ENCODE results near the gene FNDC3B. TPM values are rescaled to one million over a fixed set of nuclear protein-coding genes. Genes with fewer than 3 reads are reported as not detected.
A peak's percentile ranks its signal among the peaks of the same experiment; 100 is the strongest.

The FNDC3B gene
- total and polyA plus RNA-seq, 2 donors from 2014 or later: 11.8 to 185 TPM

GRCh38 chr3:172192830-172193415, 153.5 kb downstream of the FNDC3B start:
- Histone ChIP-seq H3K36me3 (ENCODE audit: control insufficient read depth in 2 of 3, insufficient read depth in 3 of 3, low read length in 3 of 3) (no peaks in the 10 kb centered on the region), H3K4me3 (ENCODE audit: low read length in 3 of 3) (no peak overlapping the region), H3K4me1 (ENCODE audit: control insufficient read depth in 2 of 3, insufficient read depth in 2 of 3, low read depth in 1 of 3, low read length in 3 of 3) (no peaks in the 10 kb centered on the region), H3K9ac (ENCODE audit: low read length in 3 of 3) (no peak overlapping the region), H3K27me3 (ENCODE audit: control insufficient read depth, insufficient read depth, low read length) (no peaks in the 10 kb centered on the region), H3K27ac (ENCODE audit: low read depth in 2 of 2, low read length in 2 of 2) (no peak overlapping the region), H3K9me3 (ENCODE audit: control insufficient read depth in 2 of 3, insufficient read depth in 1 of 3, low read length in 3 of 3) (no peaks in the 10 kb centered on the region)
- intact Hi-C loops (cut with DNase I): no loop called here
- FAIRE-seq (no peak), DNase-seq (no peak)
- TF ChIP-seq CTCF (IDR thresholded peaks at IDR 0.05; ENCODE audit: borderline replicate concordance, extremely low read depth, insufficient read depth): no peak

- no peak for FAIRE-seq
- H3K4me3 ChIP-seq (ENCODE audit: low read length in 3 of 3): no peak overlapping the region
- H3K4me1 ChIP-seq (ENCODE audit: control insufficient read depth in 2 of 3, insufficient read depth in 2 of 3, low read depth in 1 of 3, low read length in 3 of 3): no peaks in the 10 kb centered on the region
- no peak overlapping the region for H3K27ac ChIP-seq (ENCODE audit: low read depth in 2 of 2, low read length in 2 of 2)
- intact Hi-C loops (cut with DNase I): no loop called here
- no peaks in the 10 kb centered on the region for H3K9me3 ChIP-seq (ENCODE audit: control insufficient read depth in 2 of 3, insufficient read depth in 1 of 3, low read length in 3 of 3)
- TF ChIP-seq CTCF (IDR thresholded peaks at IDR 0.05; ENCODE audit: borderline replicate concordance, extremely low read depth, insufficient read depth): no peak
- H3K9ac ChIP-seq (ENCODE audit: low read length in 3 of 3): no peak overlapping the region
- no peaks in the 10 kb centered on the region for H3K27me3 ChIP-seq (ENCODE audit: control insufficient read depth, insufficient read depth, low read length)
- no peak for DNase-seq
- H3K36me3 ChIP-seq (ENCODE audit: control insufficient read depth in 2 of 3, insufficient read depth in 3 of 3, low read length in 3 of 3): no peaks in the 10 kb centered on the region
Measured at GRCh38 chr3:172193436-172193835, 154.1 kb downstream of the FNDC3B start.

GRCh38 chr3:172194702-172195406, 155.5 kb downstream of the FNDC3B start:
- Histone ChIP-seq H3K9me3 (ENCODE audit: control insufficient read depth in 2 of 3, insufficient read depth in 1 of 3, low read length in 3 of 3) (no peaks in the 10 kb centered on the region), H3K4me3 (ENCODE audit: low read length in 3 of 3) (no peak overlapping the region), H3K36me3 (ENCODE audit: control insufficient read depth in 2 of 3, insufficient read depth in 3 of 3, low read length in 3 of 3) (no peaks in the 10 kb centered on the region), H3K27me3 (ENCODE audit: control insufficient read depth, insufficient read depth, low read length) (no peaks in the 10 kb centered on the region), H3K27ac (ENCODE audit: low read depth in 2 of 2, low read length in 2 of 2) (no peak overlapping the region), H3K4me1 (ENCODE audit: control insufficient read depth in 2 of 3, insufficient read depth in 2 of 3, low read depth in 1 of 3, low read length in 3 of 3) (no peaks in the 10 kb centered on the region), H3K9ac (ENCODE audit: low read length in 3 of 3) (no peak overlapping the region)
- no peak for FAIRE-seq
- TF ChIP-seq CTCF (IDR thresholded peaks at IDR 0.05; ENCODE audit: borderline replicate concordance, extremely low read depth, insufficient read depth): no peak
- DNase-seq: peak in 3 of 5 donors; percentile 30 to 81 (median 80)
- intact Hi-C loops (cut with DNase I): no loop called here
